HepG2 (cell line): ENCODE data around the gene FITM1. TPM values are rescaled to one million over a fixed set of nuclear protein-coding genes. Genes with fewer than 3 reads are reported as not detected.

Experiments
- AHR ChIP-seq: IDR thresholded peaks from 2 replicates; pipeline ENCODE4 v1.6.1; 2018; ENCODE audit warnings: missing genetic modification reagents, missing compliant biosample characterization
- GABPA ChIP-seq, 2 experiments: IDR thresholded peaks; 2 replicates each; pipeline ENCODE4 v1.6.1; 2011 to 2016; ENCODE audit warnings: low read depth in 2 of 2, low read length in 1 of 2, missing biosample characterization in 1 of 2, missing genetic modification characterization in 1 of 2
- HNF4G ChIP-seq, 2 experiments: sonication (generic) in 1 of 2; formaldehyde crosslinking in 1 of 2; IDR thresholded peaks; 2 replicates each; pipeline versions ENCODE4 v1.4.0 to v1.6.1; 2011 to 2020; ENCODE audit warnings: borderline replicate concordance in 2 of 2, low read depth in 2 of 2, mild to moderate bottlenecking in 2 of 2, low read length in 1 of 2, missing genetic modification reagents in 1 of 2, moderate library complexity in 1 of 2
- KDM5A ChIP-seq: fragments of 200-600 bp; sonication (generic); IDR thresholded peaks from 2 replicates; pipeline ENCODE4 v1.7.0; 2018; ENCODE audit warnings: antibody characterized with exemption, mild to moderate bottlenecking, low read length, borderline replicate concordance
- KLF11 ChIP-seq: IDR thresholded peaks from 2 replicates; pipeline ENCODE4 v1.6.1; 2016; ENCODE audit warnings: missing compliant biosample characterization
- KMT2A ChIP-seq: sonication (generic); formaldehyde crosslinking; IDR thresholded peaks from 2 replicates; pipeline ENCODE4 v1.4.0; 2020; ENCODE audit warnings: missing genetic modification reagents
- PAXIP1 ChIP-seq: sonication (generic); formaldehyde crosslinking; conservative IDR thresholded peaks from 2 replicates; pipeline ENCODE4 v1.4.0; 2020; ENCODE audit warnings: mild to moderate bottlenecking, missing genetic modification reagents, moderate library complexity
- RBFOX2 ChIP-seq: fragments of 200-400 bp; formaldehyde crosslinking; IDR thresholded peaks from 2 replicates; pipeline ENCODE4 v1.6.1; 2017; ENCODE audit warnings: low read depth, mild to moderate bottlenecking, low read length
- SKI ChIP-seq: fragments of 450-650 bp; IDR thresholded peaks from one replicate; pipeline ENCODE4 v1.6.1; 2018; ENCODE audit warnings: mild to moderate bottlenecking; ENCODE audit not compliant: partially characterized antibody
- ZNF124 ChIP-seq: sonication (generic); formaldehyde crosslinking; IDR thresholded peaks from 2 replicates; pipeline ENCODE4 v1.4.0; 2020; ENCODE audit warnings: missing genetic modification reagents
- ZNF33A ChIP-seq: sonication (generic); formaldehyde crosslinking; IDR thresholded peaks from 2 replicates; pipeline ENCODE4 v1.5.1; 2020; ENCODE audit warnings: missing genetic modification reagents, mild to moderate bottlenecking, moderate library complexity, borderline replicate concordance
- ZNF597 ChIP-seq: sonication (generic); formaldehyde crosslinking; IDR thresholded peaks from 2 replicates; pipeline ENCODE4 v1.5.0; 2020; ENCODE audit warnings: missing genetic modification reagents
- ZNF660 ChIP-seq: sonication (generic); formaldehyde crosslinking; IDR thresholded peaks from 2 replicates; pipeline ENCODE4 v1.5.1; 2020; ENCODE audit warnings: mild to moderate bottlenecking, low read depth, missing genetic modification reagents, borderline replicate concordance
- ZNF724P ChIP-seq: sonication (generic); formaldehyde crosslinking; IDR thresholded peaks from 2 replicates; pipeline ENCODE4 v1.8.0; 2022; ENCODE audit warnings: missing genetic modification reagents, borderline replicate concordance
- polyA plus RNA-seq, 8 experiments: library from polyadenylated mRNA; depleted of rRNA in 3 of 8; stranded (reverse) in 7 of 8; unstranded in 1 of 8; fragments of >200 nt; fragmentation: Illumina TruSeq in 4 of 8; extraction: Trizol in 4 of 8; gene quantifications; 2 replicates each; pipeline versions ENCODE4 v1.2.1 to v1.2.3, GENCODE V29; 2011 to 2016; ENCODE audit warnings: low read depth in 4 of 8, missing spikeins in 1 of 8, mixed read lengths in 1 of 8; ENCODE audit not compliant: insufficient read depth in 1 of 8
- total RNA-seq, 5 experiments: library from RNA; depleted of rRNA; stranded (reverse); fragments of >200 nt; fragmentation: Illumina TruSeq; extraction: Trizol; gene quantifications; 2 replicates each; pipeline ENCODE4 v1.2.3, GENCODE V29; 2016; ENCODE audit warnings: low read depth in 1 of 5
- TF ChIP-seq, protein P1 (sequence below): sonication (generic); formaldehyde crosslinking; IDR thresholded peaks from 2 replicates; pipeline ENCODE4 v1.4.0; 2020; ENCODE audit warnings: missing genetic modification reagents
- TF ChIP-seq, protein P2 (sequence below): sonication (generic); formaldehyde crosslinking; IDR thresholded peaks from 2 replicates; pipeline ENCODE4 v1.9.0; 2021; ENCODE audit warnings: missing genetic modification reagents, mild to moderate bottlenecking, borderline replicate concordance

The FITM1 gene
- total and polyA plus RNA-seq, 2 of the 13 experiments (the other 11 are each of a cell fraction or from before 2014, with no cell fraction given), result 2.7 to 5.8 TPM

DNA sequence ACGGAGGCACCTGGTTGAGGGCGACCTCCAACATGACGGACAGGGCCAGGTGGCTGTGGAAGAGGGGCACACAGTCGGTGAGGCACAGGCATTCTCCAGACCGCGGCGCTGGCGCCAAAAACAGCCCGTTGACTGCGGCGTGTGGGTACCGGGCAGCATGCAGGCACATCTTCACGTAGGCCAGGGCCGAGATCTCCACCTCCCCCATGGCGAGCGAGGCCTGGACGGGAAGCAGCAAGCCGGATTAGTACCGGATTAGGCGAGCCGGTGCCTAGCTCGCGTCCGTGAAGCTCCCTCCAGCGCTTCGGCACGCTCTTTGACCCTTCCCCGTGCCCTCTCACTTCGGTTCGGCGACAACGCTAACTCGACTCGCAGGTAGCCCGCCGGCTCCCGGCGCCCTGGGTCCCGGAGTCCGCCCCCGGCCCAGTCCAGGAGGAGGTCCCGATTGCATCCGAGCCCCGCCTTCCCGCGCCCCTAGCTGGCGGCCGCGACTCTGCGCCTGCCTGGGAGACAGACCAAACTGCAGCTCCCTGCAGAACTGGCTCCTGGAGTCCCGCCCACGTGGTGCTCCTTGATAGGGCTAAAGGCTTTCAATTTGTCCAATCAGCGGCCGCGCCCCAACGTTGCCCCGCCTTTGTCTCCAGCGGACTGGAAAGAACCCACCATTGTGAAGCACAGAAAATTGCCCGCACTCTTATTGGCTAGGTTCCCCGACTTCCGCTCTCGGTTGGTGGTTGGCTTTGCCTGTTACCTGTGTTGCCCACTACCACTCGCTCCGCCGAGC lies 10.8 kb downstream of the FITM1 start, which contains the start of gene EMC9 (continued):
- TF ChIP-seq ZNF33A (CRISPR knock-in tag) (no peak), KDM5A (peak; percentile 90), KMT2A (CRISPR knock-in tag) (peak; percentile 70), ZNF660 (CRISPR knock-in tag) (peak; percentile 96; the same call in 1 of the 2 replicates), SKI (peak; percentile 83), ZNF124 (CRISPR knock-in tag) (no peak), RBFOX2 (peak; percentile 100), KLF11 (CRISPR knock-in tag) (peak; percentile 86; the same call in 1 of the 2 replicates), AHR (CRISPR knock-in tag) (peak; percentile 89; the same call in 1 of the 2 replicates), ZNF724P (CRISPR knock-in tag) (peak; percentile 95), GABPA (IDR thresholded peaks at IDR 0.05; ENCODE audit: low read depth, low read length) (no peak), GABPA (CRISPR knock-in tag; IDR thresholded peaks at IDR 0.05; ENCODE audit: low read depth) (no peak), PAXIP1 (CRISPR knock-in tag) (peak; percentile 73), ZNF597 (CRISPR knock-in tag) (0 out of 2 replicates have a peak, but pooled peaks have one; percentile 15), HNF4G (IDR thresholded peaks at IDR 0.05; ENCODE audit: borderline replicate concordance, low read depth, low read length) (0 out of 2 replicates have a peak, but pooled peaks have one; percentile 23), HNF4G (CRISPR knock-in tag; IDR thresholded peaks at IDR 0.05; ENCODE audit: borderline replicate concordance, low read depth) (peak; percentile 91)
- TF ChIP-seq, protein P1, sequence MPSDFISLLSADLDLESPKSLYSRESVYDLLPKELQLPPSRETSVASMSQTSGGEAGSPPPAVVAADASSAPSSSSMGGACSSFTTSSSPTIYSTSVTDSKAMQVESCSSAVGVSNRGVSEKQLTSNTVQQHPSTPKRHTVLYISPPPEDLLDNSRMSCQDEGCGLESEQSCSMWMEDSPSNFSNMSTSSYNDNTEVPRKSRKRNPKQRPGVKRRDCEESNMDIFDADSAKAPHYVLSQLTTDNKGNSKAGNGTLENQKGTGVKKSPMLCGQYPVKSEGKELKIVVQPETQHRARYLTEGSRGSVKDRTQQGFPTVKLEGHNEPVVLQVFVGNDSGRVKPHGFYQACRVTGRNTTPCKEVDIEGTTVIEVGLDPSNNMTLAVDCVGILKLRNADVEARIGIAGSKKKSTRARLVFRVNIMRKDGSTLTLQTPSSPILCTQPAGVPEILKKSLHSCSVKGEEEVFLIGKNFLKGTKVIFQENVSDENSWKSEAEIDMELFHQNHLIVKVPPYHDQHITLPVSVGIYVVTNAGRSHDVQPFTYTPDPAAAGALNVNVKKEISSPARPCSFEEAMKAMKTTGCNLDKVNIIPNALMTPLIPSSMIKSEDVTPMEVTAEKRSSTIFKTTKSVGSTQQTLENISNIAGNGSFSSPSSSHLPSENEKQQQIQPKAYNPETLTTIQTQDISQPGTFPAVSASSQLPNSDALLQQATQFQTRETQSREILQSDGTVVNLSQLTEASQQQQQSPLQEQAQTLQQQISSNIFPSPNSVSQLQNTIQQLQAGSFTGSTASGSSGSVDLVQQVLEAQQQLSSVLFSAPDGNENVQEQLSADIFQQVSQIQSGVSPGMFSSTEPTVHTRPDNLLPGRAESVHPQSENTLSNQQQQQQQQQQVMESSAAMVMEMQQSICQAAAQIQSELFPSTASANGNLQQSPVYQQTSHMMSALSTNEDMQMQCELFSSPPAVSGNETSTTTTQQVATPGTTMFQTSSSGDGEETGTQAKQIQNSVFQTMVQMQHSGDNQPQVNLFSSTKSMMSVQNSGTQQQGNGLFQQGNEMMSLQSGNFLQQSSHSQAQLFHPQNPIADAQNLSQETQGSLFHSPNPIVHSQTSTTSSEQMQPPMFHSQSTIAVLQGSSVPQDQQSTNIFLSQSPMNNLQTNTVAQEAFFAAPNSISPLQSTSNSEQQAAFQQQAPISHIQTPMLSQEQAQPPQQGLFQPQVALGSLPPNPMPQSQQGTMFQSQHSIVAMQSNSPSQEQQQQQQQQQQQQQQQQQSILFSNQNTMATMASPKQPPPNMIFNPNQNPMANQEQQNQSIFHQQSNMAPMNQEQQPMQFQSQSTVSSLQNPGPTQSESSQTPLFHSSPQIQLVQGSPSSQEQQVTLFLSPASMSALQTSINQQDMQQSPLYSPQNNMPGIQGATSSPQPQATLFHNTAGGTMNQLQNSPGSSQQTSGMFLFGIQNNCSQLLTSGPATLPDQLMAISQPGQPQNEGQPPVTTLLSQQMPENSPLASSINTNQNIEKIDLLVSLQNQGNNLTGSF (CRISPR knock-in tag), result peak; percentile 95
- TF ChIP-seq, protein P2, sequence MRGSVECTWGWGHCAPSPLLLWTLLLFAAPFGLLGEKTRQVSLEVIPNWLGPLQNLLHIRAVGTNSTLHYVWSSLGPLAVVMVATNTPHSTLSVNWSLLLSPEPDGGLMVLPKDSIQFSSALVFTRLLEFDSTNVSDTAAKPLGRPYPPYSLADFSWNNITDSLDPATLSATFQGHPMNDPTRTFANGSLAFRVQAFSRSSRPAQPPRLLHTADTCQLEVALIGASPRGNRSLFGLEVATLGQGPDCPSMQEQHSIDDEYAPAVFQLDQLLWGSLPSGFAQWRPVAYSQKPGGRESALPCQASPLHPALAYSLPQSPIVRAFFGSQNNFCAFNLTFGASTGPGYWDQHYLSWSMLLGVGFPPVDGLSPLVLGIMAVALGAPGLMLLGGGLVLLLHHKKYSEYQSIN (CRISPR knock-in tag), result no peak
